ENCODE results near the gene CREBBP.

Gene CREBBP

GRCh38 chr16:3819175-3819527, 61.4 kb downstream of the CREBBP start:
- DNase-seq (ENCODE audit: extremely low spot score) = no peak
- TF ChIP-seq FOXM1 (IDR thresholded peaks at IDR 0.05; ENCODE audit: borderline replicate concordance) (no peak), ELF4 (IDR thresholded peaks at IDR 0.05) (no peak), ARNT (IDR thresholded peaks at IDR 0.05) (no peak), L3MBTL2 (conservative IDR thresholded peaks at IDR 0.05) (no peak), LEF1 (IDR thresholded peaks at IDR 0.05; ENCODE audit: borderline replicate concordance) (no peak), TARDBP (IDR thresholded peaks at IDR 0.05) (no peak), BHLHE40 (IDR thresholded peaks at IDR 0.05; ENCODE audit: borderline replicate concordance) (no peak), SUZ12 (IDR thresholded peaks at IDR 0.05) (no peak), FOXA1 (IDR thresholded peaks at IDR 0.05) (no peak), ZNF384 (IDR thresholded peaks at IDR 0.05) (no peak), FOXK2 (IDR thresholded peaks at IDR 0.05) (no peak), NFRKB (IDR thresholded peaks at IDR 0.05) (no peak)
- POLR2A ChIA-PET = no interaction called here
- CTCF ChIA-PET = no interaction called here

- no peak for DNase-seq (ENCODE audit: extremely low spot score)
- ChIA-PET CTCF (no interaction called here), POLR2A (no interaction called here)
- no peak for TF ChIP-seq ELF4 (IDR thresholded peaks at IDR 0.05)
- TF ChIP-seq LEF1 (IDR thresholded peaks at IDR 0.05; ENCODE audit: borderline replicate concordance) = no peak
- TF ChIP-seq NFRKB (IDR thresholded peaks at IDR 0.05) = no peak
- TF ChIP-seq PKNOX1 (IDR thresholded peaks at IDR 0.05) = no peak
- no peak for TF ChIP-seq CTBP1 (IDR thresholded peaks at IDR 0.05; ENCODE audit: borderline replicate concordance)
- no peak for TF ChIP-seq L3MBTL2 (conservative IDR thresholded peaks at IDR 0.05)
- TF ChIP-seq SP1 (IDR thresholded peaks at IDR 0.05) = no peak
- no peak for TF ChIP-seq BHLHE40 (IDR thresholded peaks at IDR 0.05; ENCODE audit: borderline replicate concordance)
- TF ChIP-seq ARNT (IDR thresholded peaks at IDR 0.05) = no peak
- no peak for TF ChIP-seq HDGF (IDR thresholded peaks at IDR 0.05; ENCODE audit: borderline replicate concordance)
- no peak for TF ChIP-seq FOXK2 (IDR thresholded peaks at IDR 0.05)
- no peak for TF ChIP-seq TARDBP (IDR thresholded peaks at IDR 0.05)
- TF ChIP-seq FOXM1 (IDR thresholded peaks at IDR 0.05; ENCODE audit: borderline replicate concordance) = no peak
- no peak for TF ChIP-seq FOXA1 (IDR thresholded peaks at IDR 0.05)
Observed at GRCh38 chr16:3816326-3816725, 64.2 kb downstream of the CREBBP start.

- ChIA-PET CTCF (no interaction called here), POLR2A (no interaction called here)
- TF ChIP-seq BHLHE40 (IDR thresholded peaks at IDR 0.05; ENCODE audit: borderline replicate concordance) = no peak
- TF ChIP-seq HDGF (IDR thresholded peaks at IDR 0.05; ENCODE audit: borderline replicate concordance) = no peak
- DNase-seq (ENCODE audit: extremely low spot score) = no peak
Observed at GRCh38 chr16:3814755-3815154, 65.8 kb downstream of the CREBBP start.

- DNase-seq (ENCODE audit: extremely low spot score) = no peak
- TF ChIP-seq SUZ12 (IDR thresholded peaks at IDR 0.05) (no peak), BHLHE40 (IDR thresholded peaks at IDR 0.05; ENCODE audit: borderline replicate concordance) (no peak), PKNOX1 (IDR thresholded peaks at IDR 0.05) (no peak), FOXK2 (IDR thresholded peaks at IDR 0.05) (no peak), ELF4 (IDR thresholded peaks at IDR 0.05) (no peak), SP1 (IDR thresholded peaks at IDR 0.05) (no peak), FOXA1 (IDR thresholded peaks at IDR 0.05) (no peak), LEF1 (IDR thresholded peaks at IDR 0.05; ENCODE audit: borderline replicate concordance) (no peak), ARNT (IDR thresholded peaks at IDR 0.05) (no peak), CTBP1 (IDR thresholded peaks at IDR 0.05; ENCODE audit: borderline replicate concordance) (no peak), TARDBP (IDR thresholded peaks at IDR 0.05) (no peak), NFRKB (IDR thresholded peaks at IDR 0.05) (no peak), L3MBTL2 (conservative IDR thresholded peaks at IDR 0.05) (no peak), FOXM1 (IDR thresholded peaks at IDR 0.05; ENCODE audit: borderline replicate concordance) (no peak), HDGF (IDR thresholded peaks at IDR 0.05; ENCODE audit: borderline replicate concordance) (no peak), ZNF384 (IDR thresholded peaks at IDR 0.05) (no peak)
- ChIA-PET CTCF (interaction anchor here (0.6 to 1.3 kb wide), 3 partner anchors 10 to 51 kb away, joined by 3 to 4 read pairs (median 4); no protein-coding TSS in a partner anchor), POLR2A (no interaction called here)
Observed at GRCh38 chr16:3812469-3813172, 67.9 kb downstream of the CREBBP start.

GRCh38 chr16:3810818-3811217, 69.7 kb downstream of the CREBBP start:
- CTCF ChIA-PET = no interaction called here
- no peak for DNase-seq (ENCODE audit: extremely low spot score)
- POLR2A ChIA-PET = no interaction called here
- TF ChIP-seq NFRKB (IDR thresholded peaks at IDR 0.05) (no peak), FOXA1 (IDR thresholded peaks at IDR 0.05) (no peak), LEF1 (IDR thresholded peaks at IDR 0.05; ENCODE audit: borderline replicate concordance) (no peak), FOXM1 (IDR thresholded peaks at IDR 0.05; ENCODE audit: borderline replicate concordance) (no peak), CTBP1 (IDR thresholded peaks at IDR 0.05; ENCODE audit: borderline replicate concordance) (no peak), PKNOX1 (IDR thresholded peaks at IDR 0.05) (no peak)

- TF ChIP-seq FOXK2 (IDR thresholded peaks at IDR 0.05) = no peak
- DNase-seq (ENCODE audit: extremely low spot score) = no peak
- POLR2A ChIA-PET = no interaction called here
- CTCF ChIA-PET = no interaction called here
Observed at GRCh38 chr16:3810198-3810664, 70.3 kb downstream of the CREBBP start.
